Panc1 (cell line): ENCODE results near the gene PRXL2B.

Experiments
- CTCF ChIP-seq: fragments of 450-650 bp; IDR thresholded peaks from 2 replicates; pipeline ENCODE4 v1.5.1; 2017; ENCODE audit warnings: mild to moderate bottlenecking
- POLR2AphosphoS5 ChIP-seq: IDR thresholded peaks from 2 replicates; pipeline ENCODE4 v1.6.1; 2012; ENCODE audit warnings: mild to moderate bottlenecking, low read depth, low read length, moderate library complexity
- REST ChIP-seq, 2 experiments: IDR thresholded peaks; 2 replicates each; pipeline ENCODE4 v1.6.1; 2011 to 2012; ENCODE audit warnings: low read depth in 2 of 2, control low read depth in 1 of 2, low read length in 1 of 2, mild to moderate bottlenecking in 1 of 2, moderate library complexity in 1 of 2; ENCODE audit not compliant: insufficient read depth in 1 of 2

GRCh38 chr1:2630498-2631135, 44.0 kb downstream of the PRXL2B start:
- TF ChIP-seq POLR2AphosphoS5 (no peak), CTCF (no peak), REST (IDR thresholded peaks at IDR 0.05; ENCODE audit: insufficient read depth in 1 of 2, low read depth in 2 of 2, low read length in 1 of 2) (no peak)
